Activated T-helper 1 cell treated with anti-CD3 and anti-CD28 coated beads, Interleukin-2, amount 50 U/mL, for 16 hours (primary cell): ENCODE measurements around the gene MOB2.

ENCODE experiments used
- DNase-seq, 2 donors: peaks; one replicate each; pipeline ENCODE4 v3.0.0-alpha.2; 2020; ENCODE audit warnings: low read depth in 1 of 2, low spot score in 1 of 2

MOB2 gene, protein sequence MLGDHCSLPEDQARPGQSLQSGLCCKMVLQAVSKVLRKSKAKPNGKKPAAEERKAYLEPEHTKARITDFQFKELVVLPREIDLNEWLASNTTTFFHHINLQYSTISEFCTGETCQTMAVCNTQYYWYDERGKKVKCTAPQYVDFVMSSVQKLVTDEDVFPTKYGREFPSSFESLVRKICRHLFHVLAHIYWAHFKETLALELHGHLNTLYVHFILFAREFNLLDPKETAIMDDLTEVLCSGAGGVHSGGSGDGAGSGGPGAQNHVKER

DNA sequence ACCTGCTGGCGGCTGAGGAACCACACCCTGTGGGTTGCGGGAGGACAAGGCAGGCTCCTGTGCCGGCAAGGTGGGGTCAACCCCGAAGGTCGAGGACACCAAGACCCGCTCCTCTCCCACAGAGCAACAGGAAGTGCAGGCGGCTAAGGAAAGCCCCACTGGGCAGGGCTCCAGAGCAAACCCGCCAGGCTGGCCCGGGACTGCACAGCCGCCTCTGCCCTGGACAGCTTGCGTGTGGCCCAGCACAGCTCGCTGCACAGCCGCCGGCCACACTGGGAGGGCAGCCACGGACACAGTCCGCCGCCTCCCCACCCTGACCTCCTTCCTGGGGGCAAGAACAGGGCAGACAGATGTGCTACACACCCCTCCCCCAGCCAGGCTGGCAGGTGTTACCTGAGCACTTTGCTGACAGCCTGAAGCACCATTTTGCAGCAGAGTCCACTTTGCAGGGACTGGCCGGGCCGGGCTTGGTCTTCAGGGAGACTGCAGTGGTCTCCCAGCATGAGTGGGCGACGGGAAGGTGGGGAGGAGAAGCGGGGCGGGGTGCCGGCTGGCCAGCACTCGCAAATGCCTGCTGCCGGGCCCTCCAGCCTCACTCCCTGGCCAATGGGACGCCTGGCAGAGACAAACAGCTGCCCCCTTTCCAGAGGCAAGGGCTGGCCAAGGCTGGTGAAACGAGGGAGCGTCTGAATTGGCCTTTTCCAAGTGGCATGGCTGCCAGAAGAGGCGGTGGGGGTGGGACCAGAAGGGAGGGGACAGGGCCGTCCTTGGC is at the start of gene MOB2:
TSS of gene MOB2 (minus strand) at position 726 of the 772 bp plus-strand sequence. CDS start at position 503, 223 bp downstream.
- no peak for DNase-seq

DNA sequence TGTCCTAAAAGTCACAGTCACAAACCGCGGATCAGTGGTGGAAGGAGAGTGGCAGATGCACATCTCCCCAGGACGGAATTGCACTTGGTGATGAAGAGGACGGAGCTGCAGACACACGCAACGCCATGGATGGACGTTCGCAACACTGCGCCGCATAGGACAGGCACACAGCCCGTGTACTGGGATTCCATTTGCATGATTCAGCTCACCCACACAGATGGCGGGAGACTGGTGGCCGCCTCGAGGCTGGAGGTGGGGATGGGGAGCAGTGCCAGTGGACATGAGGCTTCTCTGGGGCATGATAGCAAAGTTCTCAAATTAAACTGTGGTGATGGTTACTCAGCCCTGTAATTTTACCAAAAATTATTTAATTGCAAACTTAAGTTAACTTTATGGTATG is 48.1 kb upstream of the MOB2 start:
- DNase-seq, result no peak

DNA sequence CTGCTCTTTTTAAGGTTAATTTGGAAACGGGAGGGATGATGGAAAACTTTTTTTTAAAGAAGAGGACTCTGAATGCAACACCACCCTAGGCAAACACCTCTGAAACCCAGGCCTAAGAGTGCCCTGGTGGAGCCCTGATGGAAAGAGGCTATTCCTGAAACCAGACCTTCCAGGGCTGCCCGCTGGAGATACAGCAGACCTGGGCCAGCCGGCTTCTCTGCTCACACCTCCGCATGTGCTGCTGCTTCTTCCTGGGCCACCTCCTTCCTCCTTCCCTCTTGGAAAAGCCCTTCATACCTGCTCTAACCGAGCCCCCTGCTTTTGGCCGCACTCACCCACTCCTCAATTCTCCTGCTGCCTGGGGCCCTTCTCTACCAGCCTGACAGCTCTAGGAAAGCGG is 47.6 kb upstream of the MOB2 start:
- DNase-seq, result no peak

DNA sequence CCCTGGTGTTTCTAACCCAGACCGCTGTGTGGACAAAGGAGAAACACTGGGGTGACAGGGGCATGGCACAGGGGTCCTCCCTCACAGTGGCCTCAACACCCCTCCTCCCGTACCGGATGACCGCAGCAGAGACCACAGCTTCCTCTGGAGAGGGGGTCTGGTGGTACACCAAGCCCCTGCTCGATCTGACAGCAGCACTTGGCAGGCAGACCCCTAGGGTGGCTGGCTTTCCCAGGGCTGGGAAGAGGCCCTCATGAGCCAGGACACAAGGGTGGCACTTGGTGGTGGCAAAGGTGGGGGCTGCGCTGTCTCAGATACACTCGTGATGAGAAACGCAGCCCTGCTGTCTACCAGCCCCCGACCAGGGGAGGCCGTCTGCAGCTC is 46.8 kb upstream of the MOB2 start:
- DNase-seq, result no peak

DNA sequence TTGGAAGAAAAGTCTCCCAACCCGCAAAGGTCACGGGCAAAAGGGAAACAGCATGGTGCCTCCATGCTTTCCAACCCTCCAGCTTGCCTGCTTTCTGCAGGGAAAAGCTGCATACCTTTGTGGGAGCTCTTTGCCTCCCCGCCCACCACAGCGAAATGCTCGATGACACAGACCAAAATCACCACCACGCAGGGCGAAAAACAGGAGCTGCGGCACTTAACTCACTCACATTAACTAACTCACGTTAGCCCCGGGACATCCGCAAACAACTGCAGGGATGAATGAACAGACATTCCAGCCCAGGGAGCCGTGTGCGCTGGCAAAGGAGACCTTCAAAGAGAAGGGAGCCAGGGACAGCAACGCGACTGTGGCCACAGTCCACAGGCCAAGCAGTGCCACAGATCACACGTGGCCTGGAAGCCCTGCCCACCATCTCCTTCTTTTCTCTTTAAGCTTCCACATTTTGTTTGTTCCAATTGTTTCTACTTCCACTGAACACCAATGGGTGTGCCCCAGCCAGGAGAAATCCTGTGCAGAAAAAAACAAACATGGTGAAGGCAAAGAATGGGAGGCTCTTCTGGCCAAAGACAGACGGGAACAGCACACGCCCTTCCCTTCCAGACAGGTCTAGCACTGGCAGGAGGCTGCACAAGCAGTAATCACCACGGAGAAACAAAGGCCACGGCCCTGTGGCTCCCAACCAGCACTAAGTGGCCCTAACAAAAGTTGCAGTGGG is 46.2 kb upstream of the MOB2 start:
- DNase-seq, result no peak

DNA sequence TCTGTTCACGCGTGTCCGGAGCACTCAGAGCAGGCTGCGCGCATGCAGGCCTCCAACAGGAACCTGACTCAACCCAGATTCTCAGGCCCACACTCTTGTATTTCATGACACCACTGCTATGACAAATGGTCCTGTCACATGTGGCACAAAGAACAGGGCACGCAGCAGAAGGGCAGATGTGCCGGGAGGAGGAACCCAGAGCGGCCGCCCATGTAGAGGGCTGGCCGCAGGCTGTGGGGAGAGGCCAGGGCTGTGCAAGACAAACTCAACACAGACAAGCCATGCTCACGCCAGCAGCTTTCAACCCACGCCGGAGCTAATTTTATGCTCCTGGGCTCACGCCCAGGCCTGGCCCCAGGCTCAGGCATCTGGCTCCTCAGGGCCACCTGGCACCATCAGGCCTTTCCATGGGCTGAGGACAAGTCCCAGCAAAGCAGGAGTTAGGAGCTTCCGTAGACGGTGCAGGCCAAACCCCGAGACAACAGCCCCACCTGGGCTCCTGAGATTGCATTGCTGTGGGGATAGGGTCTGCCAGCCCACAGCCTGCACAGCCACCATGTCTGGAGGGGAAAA is 45.5 kb upstream of the MOB2 start:
- DNase-seq, result no peak

DNA sequence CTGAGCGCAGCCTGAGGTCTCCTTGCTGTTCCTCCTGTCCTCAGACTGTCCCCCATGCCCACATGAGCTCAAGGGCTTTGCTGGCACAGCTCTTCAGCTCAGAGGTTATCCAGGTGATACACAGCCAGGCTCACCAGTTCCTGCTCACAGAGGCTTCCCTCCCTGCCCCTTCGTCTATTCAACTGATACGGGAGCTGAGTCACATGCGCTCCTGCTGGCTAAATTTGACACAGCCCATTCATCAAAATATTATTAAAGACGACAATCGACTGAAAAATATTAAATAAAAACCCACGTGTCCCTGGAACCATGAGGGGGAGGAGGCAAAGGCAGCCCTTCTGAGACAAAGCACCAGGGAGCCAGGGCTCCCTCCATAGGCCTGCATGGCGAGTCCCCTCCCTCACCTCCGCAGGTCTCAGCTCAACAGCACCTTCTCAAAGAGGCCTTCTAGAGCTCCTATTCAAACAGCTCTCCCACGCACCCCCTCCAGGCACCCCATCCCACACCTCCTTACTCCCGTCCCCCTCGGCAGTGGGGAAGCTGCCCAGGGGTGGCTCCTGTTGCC is 45.0 kb upstream of the MOB2 start:
- no peak for DNase-seq

DNA sequence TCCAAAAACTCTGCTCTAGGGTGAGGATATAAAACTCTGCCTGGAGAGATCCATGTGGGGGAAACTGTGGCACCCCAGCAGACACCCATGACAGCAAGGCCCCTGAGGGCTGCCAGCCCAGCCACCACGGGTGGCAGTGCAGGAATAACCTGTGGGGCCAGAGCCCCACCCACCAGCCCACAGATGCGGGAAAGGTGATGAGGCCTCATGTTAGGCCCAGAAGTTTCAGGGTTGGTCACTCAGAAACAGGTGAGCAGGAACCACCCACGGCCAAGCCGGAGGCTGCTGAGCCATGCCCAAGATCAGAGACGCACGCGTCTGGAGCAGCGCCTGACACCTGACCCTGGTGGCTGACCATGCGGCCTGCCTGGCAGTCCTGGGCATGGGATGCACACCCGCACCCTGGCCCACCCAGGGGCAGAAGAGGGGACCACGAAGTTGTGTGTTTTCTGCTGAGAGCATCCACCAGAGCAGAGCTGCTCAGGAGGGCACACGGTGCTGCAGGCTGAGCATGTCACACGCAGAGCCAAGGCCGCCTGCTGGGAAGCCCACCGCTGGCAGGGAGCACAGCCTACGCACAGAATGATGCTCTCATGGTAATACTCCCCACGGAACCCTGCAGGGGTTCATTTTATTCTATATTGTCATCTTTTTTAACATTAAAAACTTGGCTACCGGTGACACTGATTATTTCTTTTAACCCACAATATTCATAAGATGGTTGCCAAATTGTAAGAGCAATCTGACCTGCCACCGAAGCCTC is 44.3 kb upstream of the MOB2 start:
- no peak for DNase-seq

DNA sequence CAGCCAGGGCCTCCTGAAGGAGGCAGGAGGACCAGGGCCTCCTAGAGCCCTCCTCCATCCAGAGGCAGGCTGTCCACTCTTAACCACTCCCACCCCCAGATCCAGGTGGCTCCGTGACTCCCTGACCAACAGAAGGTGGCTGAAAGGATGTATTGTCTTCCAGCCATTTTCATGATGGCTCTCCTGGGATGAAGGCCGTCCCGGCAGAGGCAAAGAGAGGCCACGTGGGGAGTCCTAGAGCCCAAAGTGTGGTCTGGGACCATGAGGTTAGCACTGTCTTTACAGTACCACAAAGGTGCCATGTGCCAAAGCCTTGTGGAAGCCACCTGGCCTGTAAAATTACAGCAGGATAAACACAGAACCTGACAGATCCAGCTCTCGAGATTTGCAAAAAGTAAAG is 43.2 kb upstream of the MOB2 start:
- DNase-seq, result no peak

DNA sequence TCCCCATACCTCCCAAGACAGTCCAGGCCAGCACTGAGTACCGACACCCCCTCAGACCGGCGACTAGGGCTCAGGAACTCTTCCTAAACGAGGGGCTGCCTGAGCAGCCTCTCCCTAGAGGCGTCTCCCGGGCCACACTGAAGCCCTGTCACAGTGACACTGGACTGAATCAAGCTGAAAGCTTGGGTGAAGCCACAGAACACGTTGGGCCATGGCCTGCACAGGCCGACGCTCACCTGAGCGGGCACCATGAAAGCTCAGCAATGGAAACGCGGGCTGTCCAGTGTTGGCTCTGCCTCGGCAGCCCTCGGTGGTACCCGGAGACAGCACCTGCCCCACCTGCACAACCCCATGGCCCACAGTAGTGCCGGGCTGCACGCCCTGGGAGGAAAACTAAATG is 42.7 kb upstream of the MOB2 start:
- DNase-seq, result no peak

DNA sequence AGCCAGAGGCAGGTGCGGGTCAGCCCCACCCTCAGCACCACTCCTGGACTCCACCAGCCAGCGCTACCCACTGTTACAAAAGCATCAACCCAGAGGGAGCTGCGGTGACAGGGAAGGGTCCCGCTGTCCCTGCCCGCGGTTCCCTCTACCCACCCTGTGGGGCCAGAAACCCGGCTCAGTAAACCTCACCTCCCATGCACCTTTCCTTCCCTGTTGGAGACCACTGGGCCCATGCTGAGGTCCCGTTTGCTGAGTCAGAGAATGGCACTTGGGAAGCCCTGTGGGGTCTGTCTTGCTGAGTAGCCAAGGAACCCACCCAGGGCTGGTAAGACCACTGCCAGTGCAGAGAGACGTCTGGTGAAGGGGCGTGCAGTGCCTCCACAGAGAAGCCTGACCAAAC is 42.1 kb upstream of the MOB2 start:
- DNase-seq, result no peak

DNA sequence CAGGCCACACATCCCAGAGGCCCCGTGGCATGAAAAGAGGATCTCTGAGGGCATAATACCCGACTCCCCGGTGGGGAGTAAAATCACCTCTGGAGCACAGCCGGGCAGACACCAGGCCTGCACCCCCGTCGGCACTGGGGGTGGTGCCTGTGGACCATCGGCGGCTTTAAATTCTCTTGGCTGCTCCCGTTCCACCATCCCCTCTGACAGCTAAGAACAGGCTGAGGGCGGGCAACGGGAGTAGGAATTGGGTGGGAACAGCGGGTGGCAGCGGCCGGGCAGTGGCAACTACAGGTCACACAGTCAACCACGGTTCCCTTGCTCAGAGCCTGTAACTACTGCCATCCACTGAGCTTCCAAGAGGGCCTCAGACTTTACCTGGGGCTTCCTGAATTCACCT is 40.2 kb upstream of the MOB2 start:
- DNase-seq, result no peak

DNA sequence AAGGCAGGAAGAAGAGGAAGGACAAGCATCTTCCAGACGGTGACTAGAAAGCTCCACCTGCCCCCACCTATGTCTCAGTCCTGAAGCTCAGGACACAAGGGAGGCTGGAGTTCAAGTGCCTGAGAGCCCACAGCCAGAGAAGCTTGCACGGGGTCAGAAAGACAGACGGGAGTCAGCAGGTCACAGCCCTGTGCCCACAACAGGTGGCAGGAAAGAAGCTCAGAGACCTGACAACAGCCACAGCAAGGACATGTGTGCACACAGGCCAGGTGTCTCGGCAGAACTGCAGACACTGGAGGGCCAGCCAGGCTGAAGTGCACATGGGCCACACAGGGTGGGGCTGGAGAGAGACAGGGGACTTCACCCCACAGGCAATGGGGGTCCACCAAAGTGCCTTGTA is 37.2 kb upstream of the MOB2 start:
- no peak for DNase-seq

DNA sequence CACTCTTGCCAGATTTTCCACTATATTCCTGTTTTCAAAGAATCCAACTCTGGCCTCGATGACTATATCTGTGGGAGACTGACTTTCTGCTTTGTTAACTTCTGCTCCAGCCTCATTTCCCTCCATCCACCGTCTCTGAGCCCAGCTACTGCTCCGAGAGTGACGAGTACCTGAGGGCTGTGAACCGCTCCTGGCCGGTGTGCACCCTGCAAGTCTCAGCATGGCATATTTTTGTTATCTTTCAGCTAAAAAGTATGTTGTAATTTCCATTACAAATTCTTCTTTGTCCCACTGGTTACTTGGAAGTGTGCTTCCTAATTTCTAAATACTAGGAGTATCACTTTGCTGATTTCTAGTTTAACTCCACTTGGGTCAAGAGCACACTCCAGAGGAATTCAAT is 36.5 kb upstream of the MOB2 start:
- DNase-seq, result no peak

DNA sequence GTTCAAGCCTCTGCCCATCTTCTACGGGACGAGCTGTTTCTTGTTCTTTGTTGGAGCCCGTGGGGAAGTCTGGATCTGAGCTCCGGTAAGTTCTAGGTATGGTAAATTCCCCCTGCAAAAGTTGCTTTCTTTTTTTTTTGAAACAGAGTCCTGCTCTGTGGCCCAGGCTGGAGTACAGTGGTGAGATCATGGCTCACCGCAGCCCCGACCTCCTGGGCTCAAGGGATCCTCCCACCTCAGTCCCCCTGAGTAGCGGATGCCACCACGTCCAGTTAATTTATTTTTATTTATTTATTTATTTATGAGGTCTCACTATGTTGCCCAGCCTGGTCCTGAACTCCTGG is 35.5 kb upstream of the MOB2 start:
- DNase-seq, result no peak

DNA sequence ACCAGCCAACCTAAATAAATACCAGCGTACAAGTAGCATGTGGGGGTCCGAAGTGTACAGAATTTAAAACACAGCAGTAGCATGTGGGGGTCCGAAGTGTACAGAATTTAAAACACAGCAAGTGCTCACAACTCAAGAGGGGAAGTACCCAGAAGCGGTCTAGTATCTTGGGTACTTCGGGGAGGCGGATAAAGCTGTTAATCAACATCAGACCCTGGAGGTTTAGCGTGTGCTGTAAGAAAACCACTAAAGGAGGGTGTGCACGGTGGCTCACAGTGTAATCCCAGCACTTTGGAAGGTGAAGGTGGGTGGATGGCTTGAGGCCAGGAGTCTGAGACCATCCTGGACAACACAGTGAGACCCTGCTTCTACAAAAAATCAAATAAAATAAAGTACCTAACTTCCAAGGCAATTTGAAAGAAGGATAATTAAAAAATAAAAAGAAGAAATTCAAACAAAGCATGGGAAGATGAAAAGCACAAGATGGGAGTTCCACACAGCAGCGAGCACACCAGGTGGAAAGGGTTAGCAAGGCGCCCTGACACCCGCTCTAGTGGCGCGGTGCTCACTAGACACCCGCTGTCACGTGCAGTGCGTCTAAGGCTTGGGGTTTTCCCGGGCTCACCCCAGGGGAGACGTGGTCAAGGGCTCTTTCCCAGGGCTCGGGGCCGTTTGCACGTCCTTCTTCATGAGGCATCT is 35.0 kb upstream of the MOB2 start:
- DNase-seq, result no peak

DNA sequence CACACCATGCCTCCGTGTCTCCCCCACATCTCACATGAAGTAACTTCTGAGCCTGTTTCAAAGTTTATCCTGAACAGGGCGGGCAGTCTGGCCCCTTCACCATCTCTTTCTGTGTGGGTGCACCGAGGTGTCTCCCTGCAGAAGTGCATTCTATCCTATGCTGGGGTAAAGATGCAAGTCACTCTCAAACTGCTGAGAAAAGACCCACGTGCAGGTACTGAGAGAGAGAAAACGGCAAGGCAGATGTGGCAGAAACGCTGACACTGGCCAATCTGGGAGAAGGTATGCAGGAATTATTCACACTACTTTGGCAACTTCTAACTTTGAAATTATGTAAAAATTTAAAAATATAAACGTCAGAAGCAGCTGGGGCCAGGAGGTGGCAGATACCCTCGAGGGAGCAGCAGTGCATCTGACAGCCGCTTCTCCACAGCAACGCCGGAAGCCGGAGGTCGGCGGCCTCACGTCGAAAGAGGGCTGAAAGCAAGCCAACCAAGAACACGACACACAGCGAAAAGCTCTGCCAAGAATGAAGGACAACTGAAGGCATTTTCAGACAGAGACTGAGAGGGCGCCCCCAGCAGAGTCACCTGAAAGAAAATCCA is 34.2 kb upstream of the MOB2 start:
- DNase-seq, result no peak

DNA sequence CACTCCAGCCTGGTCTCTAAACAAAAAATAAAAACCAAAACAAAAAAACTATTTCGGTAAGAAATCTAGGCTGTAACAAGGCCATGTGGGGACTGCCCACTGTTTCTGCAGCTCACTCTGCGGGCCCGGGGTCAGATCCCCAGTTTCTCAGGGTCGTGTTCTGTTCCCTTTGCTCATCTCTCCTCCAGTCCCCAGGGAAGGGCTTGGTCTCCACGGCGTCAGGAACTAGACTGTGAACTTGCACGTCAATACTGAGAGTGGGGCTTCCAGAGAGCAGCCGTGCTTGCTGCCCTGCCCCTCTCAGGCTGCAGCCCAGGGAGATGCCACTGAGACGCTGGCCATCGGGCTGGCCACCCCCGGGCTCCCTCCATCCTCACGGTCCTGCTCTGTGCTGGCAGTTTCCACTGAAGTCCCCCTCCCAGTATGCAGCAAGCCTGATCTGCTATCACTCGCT is 33.7 kb upstream of the MOB2 start:
- no peak for DNase-seq

DNA sequence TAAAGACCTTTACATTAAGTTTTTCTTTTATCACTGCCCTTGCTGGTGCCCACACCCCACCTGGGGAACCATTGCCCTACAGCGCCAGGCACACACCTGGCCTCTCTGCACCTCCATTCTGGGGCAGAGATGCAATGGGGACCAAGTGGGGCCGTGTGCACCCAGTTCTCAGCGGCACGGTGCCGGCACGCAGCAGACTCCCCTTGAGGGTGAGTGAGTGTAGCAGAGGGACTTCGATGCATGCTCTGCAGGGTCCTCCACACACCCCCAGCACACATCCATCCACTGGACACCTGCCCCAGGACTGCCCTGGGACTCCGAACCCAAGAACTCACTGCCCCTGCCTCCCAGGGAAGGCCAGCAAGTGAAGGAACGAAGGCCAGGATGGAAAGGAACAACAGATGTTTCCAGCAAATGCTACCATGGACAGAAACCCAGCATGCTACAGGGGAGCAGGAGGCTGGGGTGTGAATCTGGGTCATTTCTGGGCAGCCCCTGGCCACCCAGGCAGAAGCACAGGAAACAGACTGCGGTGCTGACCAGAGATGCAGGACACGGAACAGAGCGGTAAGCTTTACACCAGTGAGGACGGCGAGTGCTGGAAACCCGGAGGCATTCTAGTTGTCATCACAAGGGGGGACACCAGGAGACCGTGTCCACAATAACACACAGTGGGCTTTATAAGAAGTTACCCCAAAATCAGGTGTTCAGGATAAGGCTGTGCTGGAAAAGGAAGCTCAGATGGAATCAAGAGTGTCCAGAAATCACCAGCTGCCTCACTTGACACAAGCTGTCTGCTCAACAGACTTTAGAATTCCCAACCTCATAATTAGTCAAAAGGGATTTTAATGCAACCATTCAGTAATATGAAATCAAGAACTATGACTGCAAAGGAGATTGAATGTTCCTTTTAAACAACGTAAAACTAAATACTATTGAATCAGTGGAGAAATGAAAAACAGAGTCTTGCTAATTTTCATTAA is 32.7 kb upstream of the MOB2 start:
- no peak for DNase-seq
